Measurements from ENCODE around the gene LUC7L3. TPM values are rescaled to one million over a fixed set of nuclear protein-coding genes. Genes with fewer than 3 reads are reported as not detected.
"Not testable (repeated sequence)": the region's sequence is repeated elsewhere in the genome, so short reads cannot be mapped to it uniquely, and the experiment has no call there.

The LUC7L3 gene, protein sequence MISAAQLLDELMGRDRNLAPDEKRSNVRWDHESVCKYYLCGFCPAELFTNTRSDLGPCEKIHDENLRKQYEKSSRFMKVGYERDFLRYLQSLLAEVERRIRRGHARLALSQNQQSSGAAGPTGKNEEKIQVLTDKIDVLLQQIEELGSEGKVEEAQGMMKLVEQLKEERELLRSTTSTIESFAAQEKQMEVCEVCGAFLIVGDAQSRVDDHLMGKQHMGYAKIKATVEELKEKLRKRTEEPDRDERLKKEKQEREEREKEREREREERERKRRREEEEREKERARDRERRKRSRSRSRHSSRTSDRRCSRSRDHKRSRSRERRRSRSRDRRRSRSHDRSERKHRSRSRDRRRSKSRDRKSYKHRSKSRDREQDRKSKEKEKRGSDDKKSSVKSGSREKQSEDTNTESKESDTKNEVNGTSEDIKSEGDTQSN
- polyA plus RNA-seq (ENCODE audit: insufficient read length in 3 of 3): 100 to 1,000 TPM; 565 to 742 (median 678) TPM

DNA sequence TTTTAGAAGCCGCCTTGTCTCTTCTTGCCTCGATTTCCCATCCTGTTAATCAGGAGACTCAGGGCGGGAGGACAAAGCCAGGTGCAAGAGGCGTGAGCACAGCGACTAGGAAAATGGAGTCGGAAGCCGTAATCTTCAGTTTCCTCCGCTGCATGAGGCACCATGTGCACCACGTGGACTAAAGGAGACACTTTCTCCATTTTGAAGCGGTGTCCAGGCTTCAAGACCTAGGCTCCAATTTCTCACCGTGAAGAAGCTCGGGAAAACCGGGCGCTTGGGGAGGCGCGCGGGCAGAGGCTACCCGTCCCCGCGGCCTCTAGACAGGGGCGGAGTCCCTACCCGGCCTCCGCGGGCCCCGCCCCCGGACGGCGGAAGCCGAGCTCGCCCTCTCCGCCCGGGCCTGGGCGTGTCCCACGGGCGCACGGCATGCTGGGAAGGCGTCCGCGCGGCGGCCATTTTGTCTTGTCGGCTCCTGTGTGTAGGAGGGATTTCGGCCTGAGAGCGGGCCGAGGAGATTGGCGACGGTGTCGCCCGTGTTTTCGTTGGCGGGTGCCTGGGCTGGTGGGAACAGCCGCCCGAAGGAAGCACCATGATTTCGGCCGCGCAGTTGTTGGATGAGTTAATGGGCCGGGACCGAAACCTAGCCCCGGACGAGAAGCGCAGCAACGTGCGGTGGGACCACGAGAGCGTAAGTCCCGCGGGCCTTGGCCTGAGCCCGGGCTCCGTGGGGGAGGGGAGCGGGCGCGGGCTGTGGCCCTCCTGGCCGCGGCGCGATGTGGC is at the start of gene LUC7L3:
Gene LUC7L3, plus strand, starts transcription at position 460 of the 780 bp plus-strand sequence. Its CDS starts 130 bp downstream, at position 590.
- DNase-seq (ENCODE audit: low read depth in 3 of 3, low spot score in 2 of 3): peak; percentile 86 to 91 (median 90)

DNA sequence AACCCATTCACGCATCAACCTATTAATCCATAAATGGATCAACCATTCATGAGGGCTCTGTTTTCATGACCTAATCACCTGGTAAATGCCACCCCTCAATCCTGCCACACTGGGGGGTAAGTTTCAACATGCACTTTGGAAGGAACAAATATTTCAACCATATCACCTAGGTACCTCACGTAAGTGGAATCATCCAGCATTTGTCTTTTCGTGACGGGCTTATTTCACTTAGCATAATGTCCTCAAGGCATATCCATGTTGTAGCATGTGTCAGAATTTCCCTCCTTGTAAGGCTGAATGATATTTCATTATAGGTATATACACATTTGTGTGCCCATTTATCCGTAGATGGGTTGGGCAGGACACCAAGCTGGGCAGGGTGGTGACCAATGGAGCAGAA is 47.3 kb upstream of the LUC7L3 start:
- no peak for DNase-seq (ENCODE audit: low read depth in 3 of 3, low spot score in 2 of 3)

DNA sequence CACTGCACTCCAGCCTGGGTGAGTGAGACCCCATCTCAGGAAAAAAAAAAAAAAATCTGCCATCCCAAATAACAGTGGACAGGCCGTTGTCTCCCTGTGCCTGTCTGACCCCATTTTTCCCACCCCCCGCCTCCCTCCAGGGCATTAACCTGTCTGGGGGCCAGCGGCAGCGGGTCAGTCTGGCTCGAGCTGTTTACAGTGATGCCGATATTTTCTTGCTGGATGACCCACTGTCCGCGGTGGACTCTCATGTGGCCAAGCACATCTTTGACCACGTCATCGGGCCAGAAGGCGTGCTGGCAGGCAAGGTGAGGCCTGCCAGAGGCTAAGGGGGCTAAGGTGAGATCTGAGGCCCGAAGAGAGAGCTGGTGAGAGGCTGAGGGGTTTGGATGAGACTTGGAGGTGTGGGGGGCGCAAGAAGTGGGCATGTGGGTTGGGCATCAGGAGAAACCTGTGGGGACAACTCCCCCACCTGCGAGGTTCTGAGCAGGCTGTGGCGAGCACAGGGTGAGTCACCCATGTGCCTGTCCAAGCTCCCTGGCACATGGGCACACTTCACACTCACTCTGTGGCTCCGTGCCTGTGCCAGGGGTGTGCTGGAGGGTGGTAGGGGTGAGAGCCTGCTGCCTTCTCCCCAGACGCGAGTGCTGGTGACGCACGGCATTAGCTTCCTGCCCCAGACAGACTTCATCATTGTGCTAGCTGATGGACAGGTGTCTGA is 46.4 kb upstream of the LUC7L3 start:
- no peak for DNase-seq (ENCODE audit: low read depth in 3 of 3, low spot score in 2 of 3)

DNA sequence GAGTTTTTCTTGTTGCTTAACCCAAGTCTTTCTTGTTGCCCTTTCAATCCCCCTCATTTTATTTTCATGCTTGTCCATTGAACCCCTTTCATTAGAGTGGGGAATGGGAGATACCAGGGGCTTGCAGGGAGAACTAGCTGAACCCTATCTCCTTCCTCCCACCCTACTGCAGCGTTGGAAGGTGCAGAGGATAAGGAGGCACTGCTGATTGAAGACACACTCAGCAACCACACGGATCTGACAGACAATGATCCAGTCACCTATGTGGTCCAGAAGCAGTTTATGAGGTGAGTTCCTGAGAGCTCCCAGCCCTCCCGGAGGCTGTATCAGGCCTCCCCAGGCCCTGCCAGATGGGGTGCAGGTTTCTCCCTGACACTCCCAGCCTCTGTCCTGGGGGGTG is 44.2 kb upstream of the LUC7L3 start:
- DNase-seq (ENCODE audit: low read depth in 3 of 3, low spot score in 2 of 3): no peak

DNA sequence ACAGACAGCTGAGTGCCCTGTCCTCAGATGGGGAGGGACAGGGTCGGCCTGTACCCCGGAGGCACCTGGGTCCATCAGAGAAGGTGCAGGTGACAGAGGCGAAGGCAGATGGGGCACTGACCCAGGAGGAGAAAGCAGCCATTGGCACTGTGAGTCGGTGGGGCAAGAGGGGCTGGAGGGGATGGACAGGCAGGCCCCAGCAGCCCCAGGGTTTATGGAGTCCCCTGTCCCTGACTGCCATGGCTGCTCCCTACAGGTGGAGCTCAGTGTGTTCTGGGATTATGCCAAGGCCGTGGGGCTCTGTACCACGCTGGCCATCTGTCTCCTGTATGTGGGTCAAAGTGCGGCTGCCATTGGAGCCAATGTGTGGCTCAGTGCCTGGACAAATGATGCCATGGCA is 43.8 kb upstream of the LUC7L3 start:
- DNase-seq (ENCODE audit: low read depth in 3 of 3, low spot score in 2 of 3): no peak

DNA sequence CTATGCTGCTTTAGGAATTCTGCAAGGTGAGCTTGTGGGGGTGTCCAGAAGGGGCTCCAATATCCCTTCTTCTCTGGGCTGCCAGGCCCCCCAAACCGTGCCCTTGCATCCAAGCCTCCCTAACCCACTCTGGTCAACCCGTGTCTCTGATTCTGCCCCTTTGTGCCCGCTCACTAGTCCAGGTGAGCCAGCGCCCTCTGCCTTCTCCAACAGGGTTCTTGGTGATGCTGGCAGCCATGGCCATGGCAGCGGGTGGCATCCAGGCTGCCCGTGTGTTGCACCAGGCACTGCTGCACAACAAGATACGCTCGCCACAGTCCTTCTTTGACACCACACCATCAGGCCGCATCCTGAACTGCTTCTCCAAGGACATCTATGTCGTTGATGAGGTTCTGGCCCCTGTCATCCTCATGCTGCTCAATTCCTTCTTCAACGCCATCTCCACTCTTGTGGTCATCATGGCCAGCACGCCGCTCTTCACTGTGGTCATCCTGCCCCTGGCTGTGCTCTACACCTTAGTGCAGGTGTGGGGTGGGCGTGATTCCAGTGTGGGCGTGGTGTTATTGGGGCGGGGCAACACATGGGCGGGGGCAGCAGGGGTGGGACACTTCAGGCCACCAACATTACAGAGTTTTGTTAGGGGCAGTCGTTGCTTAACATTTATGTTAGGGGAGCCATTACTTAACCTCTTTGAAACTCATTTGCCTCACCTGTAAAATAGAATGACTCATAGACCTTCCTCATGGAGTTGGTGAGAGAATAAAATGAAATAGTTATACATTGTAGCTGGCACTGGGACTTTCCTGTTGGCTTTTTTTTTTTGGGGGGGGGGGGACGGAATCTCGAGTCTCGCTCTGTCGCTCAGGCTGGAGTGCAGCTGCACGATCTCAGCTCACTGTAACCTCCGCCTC is 43.1 kb upstream of the LUC7L3 start:
- DNase-seq (ENCODE audit: low read depth in 3 of 3, low spot score in 2 of 3): no peak

DNA sequence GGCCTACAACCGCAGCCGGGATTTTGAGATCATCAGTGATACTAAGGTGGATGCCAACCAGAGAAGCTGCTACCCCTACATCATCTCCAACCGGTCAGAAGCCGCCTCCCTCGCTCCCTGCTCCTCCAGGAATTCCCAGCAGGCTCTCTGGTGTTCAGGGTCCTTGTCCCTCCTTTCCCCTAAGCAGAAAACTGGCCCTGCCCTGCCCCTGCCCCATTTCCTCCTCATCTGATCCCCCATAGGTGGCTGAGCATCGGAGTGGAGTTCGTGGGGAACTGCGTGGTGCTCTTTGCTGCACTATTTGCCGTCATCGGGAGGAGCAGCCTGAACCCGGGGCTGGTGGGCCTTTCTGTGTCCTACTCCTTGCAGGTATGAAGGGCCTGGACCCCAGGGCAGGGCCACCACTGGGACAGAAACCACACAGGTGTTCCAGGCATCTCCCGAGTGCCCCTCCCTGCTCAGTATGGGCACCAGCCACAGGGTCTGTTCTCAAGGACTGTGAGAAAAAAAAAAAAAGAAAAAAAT is 41.5 kb upstream of the LUC7L3 start:
- DNase-seq (ENCODE audit: low read depth in 3 of 3, low spot score in 2 of 3): no peak

DNA sequence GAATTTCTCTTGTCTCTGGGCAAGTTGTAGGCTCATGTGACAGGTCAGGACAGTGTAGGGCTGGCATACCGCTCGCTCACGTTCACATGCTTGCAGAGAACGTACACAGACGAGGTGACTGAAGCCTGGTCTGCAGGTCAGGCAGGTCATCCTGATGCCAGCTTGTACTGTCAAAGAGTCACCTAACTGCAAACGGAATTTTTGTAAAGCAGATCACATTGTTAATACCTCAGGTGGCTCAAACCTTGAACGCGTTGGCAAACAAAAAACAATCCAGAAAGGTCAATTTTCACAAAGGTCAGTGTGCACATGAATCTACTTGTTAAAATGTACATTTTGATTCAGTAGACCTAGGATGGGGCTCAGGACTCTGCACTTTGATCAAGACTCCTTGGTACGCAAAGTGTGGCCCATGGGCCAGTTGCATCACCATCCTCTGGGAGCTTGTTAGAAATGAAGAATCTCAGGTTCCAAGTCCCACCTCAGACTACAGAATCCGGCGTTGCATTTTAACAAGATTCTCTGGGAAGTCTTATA is 40.3 kb upstream of the LUC7L3 start:
- no peak for DNase-seq (ENCODE audit: low read depth in 3 of 3, low spot score in 2 of 3)

DNA sequence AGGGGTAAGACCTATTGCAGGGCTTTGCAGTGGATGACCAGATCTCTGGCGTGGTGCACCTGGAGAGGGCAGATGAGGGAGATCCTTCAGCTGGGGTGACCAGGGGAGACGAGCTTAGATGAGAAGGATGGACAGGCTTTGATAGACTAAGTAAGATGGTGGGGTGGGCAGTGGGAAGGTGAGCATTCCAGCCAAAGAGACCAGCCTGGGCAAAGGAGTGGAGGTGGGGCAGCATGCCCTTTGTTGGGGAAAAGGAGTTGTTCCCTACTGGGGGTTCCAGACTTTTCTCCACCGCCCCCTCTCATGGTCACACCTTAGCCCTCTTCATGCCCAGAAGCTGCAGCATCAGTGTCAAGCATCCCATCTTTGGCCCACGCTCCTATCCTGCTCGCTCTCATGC is 39.3 kb upstream of the LUC7L3 start:
- DNase-seq (ENCODE audit: low read depth in 3 of 3, low spot score in 2 of 3): no peak

DNA sequence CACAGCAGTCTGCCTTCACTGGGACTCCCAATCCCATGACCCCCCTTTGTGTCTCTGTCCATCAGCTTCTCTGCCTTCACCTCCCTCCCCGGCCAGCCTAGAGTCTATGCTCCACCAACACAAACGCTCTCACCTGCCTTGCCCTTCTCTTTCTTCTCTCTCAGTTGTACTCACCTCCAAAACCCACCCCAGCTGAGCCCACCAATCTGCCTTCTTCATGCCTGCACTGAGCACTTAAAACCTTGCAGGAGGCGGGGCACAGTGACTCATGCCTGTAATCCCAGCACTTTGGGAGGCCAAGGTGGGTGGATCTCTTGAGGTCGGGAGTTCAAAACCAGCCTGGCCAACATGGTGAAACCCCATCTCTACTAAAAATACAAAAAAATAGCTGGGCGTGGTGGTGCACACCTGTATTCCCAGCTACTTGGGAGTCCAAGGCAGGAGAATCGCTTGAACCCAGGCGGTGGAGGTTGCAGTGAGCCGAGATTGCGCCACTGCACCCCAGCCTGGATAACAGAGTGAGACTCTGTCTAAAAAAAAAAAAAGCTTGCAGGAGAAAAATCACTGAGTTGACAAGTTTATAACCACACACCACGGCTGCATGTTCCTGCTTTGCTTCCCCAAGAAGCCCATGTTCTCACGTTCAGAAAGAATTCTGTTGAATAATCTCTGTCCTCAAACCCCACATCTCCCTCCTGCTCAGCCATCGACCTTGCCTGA is 38.7 kb upstream of the LUC7L3 start:
- not testable (repeated sequence) for DNase-seq (ENCODE audit: low read depth in 3 of 3, low spot score in 2 of 3)

DNA sequence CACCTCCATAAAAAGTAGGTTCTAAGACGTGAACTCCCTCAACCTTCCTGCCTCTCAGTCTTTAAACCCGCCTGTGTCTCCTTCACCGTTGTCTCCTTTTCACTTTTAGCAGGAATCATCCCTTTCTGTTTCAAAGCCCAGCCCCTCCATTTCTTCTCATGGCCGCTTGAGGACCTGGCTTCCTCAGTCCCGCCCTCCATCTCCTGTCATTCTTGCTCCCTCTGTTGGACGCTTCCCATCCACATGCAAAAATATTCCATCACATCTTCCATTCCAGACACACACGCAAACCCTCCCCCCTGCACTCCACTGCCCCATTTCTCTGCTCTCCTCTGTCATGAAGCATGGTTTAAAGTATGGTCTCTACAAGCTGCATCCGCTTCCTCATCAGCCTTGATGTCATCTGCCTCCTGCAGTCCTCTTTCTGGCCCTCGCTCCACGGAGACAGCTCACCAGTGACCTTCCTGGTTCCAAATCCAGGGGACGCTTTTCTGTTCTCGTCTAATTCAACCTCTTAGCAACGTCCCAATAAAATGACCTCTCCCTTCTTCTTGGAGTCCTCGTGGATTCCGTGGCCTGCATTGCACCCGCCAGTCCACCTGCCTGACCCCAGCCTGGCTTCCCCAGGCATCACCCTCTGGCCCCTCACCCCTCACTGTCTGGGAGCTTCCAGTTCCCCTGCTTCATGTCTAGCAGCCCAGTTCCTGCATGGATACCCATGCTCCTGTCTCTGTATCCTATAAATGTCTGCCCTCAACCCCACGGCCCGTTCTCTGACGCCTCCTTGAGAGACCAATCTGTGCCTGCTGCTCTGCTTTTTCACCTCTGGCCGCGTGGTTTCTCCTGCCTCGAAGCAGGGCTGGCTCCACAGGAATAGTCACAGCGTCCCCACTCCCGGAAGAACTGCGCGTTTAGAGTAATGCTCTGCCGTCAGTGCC is 37.9 kb upstream of the LUC7L3 start:
- DNase-seq (ENCODE audit: low read depth in 3 of 3, low spot score in 2 of 3): peak in 1 of 3 donors; percentile 48

DNA sequence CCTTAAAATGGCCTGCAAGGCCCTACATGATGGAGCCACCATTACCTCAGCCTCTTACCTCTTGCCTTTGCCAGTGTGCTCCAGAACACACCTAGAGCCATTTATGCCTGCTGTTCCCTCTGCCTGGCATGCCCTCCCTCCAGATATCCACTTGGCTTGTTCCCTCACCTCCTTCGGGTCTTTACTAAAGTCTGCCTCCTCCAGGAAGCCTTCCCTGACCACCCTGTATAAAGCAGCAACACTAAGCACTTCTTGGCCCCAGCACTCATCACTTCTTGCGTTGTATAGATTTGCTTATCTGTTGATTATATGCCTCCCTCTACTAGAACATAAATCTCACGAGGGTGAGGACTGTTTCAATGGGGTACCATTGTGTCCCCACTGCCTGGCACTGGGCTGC is 37.0 kb upstream of the LUC7L3 start:
- no peak for DNase-seq (ENCODE audit: low read depth in 3 of 3, low spot score in 2 of 3)

DNA sequence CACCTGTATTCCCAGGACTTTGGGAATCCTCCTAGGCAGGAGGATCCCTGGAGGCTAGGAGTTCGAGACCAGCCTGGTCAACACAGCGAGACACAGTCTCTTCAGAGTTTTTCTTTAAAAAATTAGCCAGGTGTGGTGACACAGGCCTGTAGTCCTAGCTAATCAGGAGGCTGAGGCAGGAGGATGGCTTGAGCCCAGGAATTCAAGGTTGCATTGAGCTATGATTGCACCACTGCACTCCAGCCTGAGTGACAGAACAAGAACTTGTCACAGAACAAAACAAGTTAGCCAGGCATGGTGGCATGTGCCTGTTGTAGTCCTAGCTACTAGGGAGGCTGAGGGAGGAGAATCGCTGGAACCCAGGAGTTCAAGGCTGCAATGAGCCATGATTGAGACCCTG is 36.5 kb upstream of the LUC7L3 start:
- no peak for DNase-seq (ENCODE audit: low read depth in 3 of 3, low spot score in 2 of 3)

DNA sequence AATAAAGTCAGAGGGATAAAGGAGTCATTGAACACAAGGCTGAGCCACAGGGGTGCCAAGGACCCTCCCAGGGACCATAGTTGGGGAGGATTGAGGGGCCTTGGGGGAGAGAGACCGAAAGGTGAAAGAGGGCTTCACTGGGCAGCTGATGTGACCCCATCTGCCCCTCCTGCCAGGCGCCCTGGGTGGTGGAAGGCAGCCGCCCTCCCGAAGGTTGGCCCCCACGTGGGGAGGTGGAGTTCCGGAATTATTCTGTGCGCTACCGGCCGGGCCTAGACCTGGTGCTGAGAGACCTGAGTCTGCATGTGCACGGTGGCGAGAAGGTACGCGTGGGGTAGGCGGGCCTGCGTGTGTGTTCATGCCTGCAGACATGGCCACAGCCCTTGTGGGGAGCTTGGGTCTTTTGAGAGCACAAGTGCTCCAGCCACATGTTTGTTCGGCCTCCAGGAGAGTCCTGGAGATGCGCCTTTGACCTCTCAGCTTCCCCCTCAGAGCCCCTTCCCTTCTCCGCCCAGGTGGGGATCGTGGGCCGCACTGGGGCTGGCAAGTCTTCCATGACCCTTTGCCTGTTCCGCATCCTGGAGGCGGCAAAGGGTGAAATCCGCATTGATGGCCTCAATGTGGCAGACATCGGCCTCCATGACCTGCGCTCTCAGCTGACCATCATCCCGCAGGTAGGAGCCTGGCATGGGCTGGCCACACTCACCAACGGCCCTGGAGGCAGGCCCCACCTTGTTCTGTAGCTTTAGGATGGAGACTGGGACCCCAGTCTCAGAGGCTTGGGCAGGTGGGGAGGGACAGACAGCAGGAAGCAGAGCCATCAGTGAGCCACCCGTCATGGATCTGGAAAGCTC is 35.7 kb upstream of the LUC7L3 start:
- DNase-seq (ENCODE audit: low read depth in 3 of 3, low spot score in 2 of 3): no peak

DNA sequence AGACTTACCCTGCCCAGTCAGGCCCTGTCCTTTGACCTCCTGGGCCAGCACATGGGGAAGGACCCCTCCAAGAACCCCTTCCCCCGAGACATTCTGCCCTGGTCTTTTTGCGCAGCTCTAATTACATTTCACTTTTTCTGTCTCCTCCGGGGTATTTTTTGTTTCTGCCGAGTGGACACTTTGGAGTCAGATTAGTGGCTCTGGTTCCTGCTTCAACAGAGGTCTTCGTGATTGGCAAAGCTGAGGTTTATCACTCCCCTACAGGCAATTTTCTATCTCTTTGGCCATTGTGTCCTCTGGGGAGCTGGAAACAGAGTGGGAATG is 35.2 kb upstream of the LUC7L3 start:
- DNase-seq (ENCODE audit: low read depth in 3 of 3, low spot score in 2 of 3): no peak

DNA sequence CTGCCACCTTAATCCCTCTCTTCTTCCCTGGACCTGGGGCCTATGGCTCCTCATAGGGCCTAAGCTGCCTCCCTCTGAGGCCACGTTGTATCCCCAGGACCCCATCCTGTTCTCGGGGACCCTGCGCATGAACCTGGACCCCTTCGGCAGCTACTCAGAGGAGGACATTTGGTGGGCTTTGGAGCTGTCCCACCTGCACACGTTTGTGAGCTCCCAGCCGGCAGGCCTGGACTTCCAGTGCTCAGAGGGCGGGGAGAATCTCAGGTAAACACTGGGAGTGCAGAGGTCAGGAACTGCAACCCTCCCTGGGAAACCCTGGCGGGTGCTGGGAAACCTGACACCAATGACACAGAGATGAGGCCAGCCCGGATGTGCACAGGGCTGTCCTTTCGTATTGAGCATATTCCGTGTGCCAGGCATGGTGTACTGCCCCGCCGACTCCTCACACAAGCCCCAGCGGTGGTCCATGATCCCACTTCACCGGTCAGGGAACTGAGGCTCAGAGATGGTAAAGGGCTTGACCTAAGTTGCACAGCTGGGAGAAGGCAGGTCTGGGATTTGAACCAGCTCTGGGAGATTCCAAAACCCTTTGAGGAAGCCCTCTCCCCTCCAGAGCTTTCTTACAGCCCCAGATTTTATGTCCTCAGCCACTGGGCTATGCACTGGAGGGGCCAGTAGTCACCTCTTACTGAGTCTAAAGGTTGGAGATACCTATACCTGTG is 34.6 kb upstream of the LUC7L3 start:
- DNase-seq (ENCODE audit: low read depth in 3 of 3, low spot score in 2 of 3): no peak

DNA sequence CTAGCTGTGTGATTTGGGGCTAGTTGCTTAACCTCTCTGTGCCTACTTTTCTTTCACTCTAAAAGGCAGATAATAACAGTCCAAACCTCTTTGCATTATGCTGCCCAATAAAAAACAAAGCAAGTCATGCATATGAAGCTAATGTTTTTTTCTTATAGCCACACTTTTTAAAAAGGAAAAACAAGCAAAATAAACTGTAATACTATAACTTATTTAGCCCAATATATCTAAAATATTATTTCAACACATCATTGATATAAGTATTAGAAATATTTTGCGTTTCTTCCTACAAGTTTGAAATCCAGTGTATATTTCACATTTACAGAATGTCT is 34.1 kb upstream of the LUC7L3 start:
- no peak for DNase-seq (ENCODE audit: low read depth in 3 of 3, low spot score in 2 of 3)

Measured in right renal cortex interstitium (tissue), 3 donors.